HG02938 (cell line): ENCODE data around the gene IQGAP1.
A peak's percentile ranks its signal among the peaks of the same experiment; 100 is the strongest.
"Not testable (repeated sequence)": the region's sequence is repeated elsewhere in the genome, so short reads cannot be mapped to it uniquely, and the experiment has no call there.

Experiments used
- ATAC-seq: cut with Tn5 transposase; IDR thresholded peaks from one replicate; pipeline ENCODE4 v1.9.1; 2021; ENCODE audit warnings: mild to moderate bottlenecking, moderate library complexity; ENCODE audit not compliant: unreplicated experiment

Gene IQGAP1

GRCh38 chr15:90387534-90388461 is at the start of gene IQGAP1:
Gene IQGAP1, plus strand, starts transcription at chr15:90388242. Its CDS starts 100 bp downstream, at chr15:90388342.
- ATAC-seq: peak; percentile 90

- no peak for ATAC-seq
Measured at GRCh38 chr15:90338532-90338931, 49.5 kb upstream of the IQGAP1 start.

GRCh38 chr15:90340345-90340744 is 47.7 kb upstream of the IQGAP1 start:
- ATAC-seq: no peak

- ATAC-seq: no peak
Measured at GRCh38 chr15:90343302-90343790, 44.7 kb upstream of the IQGAP1 start.

GRCh38 chr15:90344662-90345061 is 43.4 kb upstream of the IQGAP1 start:
- no peak for ATAC-seq

- ATAC-seq: no peak
Measured at GRCh38 chr15:90345857-90346256, 42.2 kb upstream of the IQGAP1 start.

- not testable (repeated sequence) for ATAC-seq
Measured at GRCh38 chr15:90347431-90348065, 40.5 kb upstream of the IQGAP1 start.

- ATAC-seq: no peak
Measured at GRCh38 chr15:90348456-90348855, 39.6 kb upstream of the IQGAP1 start.

- ATAC-seq: no peak
Measured at GRCh38 chr15:90349072-90349471, 39.0 kb upstream of the IQGAP1 start.

- ATAC-seq: no peak
Measured at GRCh38 chr15:90349821-90350220, 38.2 kb upstream of the IQGAP1 start.

GRCh38 chr15:90351479-90352106 is 36.4 kb upstream of the IQGAP1 start:
- ATAC-seq: no peak

GRCh38 chr15:90352107-90352893 is 35.7 kb upstream of the IQGAP1 start, which contains the start of gene ZNF774:
Gene ZNF774, plus strand, starts transcription at chr15:90352284. Its CDS starts 2,377 bp downstream, at chr15:90354661.
- peak; percentile 99 for ATAC-seq

GRCh38 chr15:90354986-90355385 is 33.1 kb upstream of the IQGAP1 start:
- no peak for ATAC-seq

GRCh38 chr15:90358124-90359033 is 29.7 kb upstream of the IQGAP1 start:
- ATAC-seq: no peak

GRCh38 chr15:90360746-90361145 is 27.3 kb upstream of the IQGAP1 start:
- no peak for ATAC-seq

GRCh38 chr15:90362936-90363212 is 25.2 kb upstream of the IQGAP1 start:
- no peak for ATAC-seq

- no peak for ATAC-seq
Measured at GRCh38 chr15:90364251-90364650, 23.8 kb upstream of the IQGAP1 start.

GRCh38 chr15:90365414-90366055 is 22.5 kb upstream of the IQGAP1 start:
- ATAC-seq: no peak

GRCh38 chr15:90367576-90367975 is 20.5 kb upstream of the IQGAP1 start:
- no peak for ATAC-seq
